GM18951 (cell line): ENCODE measurements around the gene PSMD6.

Experiments used
- POLR2A ChIP-seq: IDR thresholded peaks from 4 replicates; pipeline ENCODE4 v1.6.1; 2011; ENCODE audit warnings: mild to moderate bottlenecking; ENCODE audit not compliant: insufficient read length, insufficient read depth; ENCODE audit errors: extremely low read depth
- in situ Hi-C: fragments of 300-500 bp; cut with MboI; formaldehyde crosslinking; loops from one replicate; pipeline ENCODE4 v1.12.0; 2022; ENCODE audit warnings: low sequenced_read_pairs, mixed read lengths, inconsistent platforms; ENCODE audit not compliant: unreplicated experiment

PSMD6 gene

GRCh38 chr3:63974451-63974850 is 48.8 kb downstream of the PSMD6 start:
- in situ Hi-C loops = no loop called here
- TF ChIP-seq POLR2A = no peak

- in situ Hi-C loops = no loop called here
- no peak for TF ChIP-seq POLR2A
Observed at GRCh38 chr3:63973406-63973805, 49.9 kb downstream of the PSMD6 start.

- TF ChIP-seq POLR2A = no peak
- in situ Hi-C loops = no loop called here
Observed at GRCh38 chr3:63972987-63973386, 50.3 kb downstream of the PSMD6 start.

GRCh38 chr3:63972196-63972595 is 51.1 kb downstream of the PSMD6 start:
- TF ChIP-seq POLR2A = no peak
- in situ Hi-C loops = no loop called here

GRCh38 chr3:63970631-63971475 is 52.4 kb downstream of the PSMD6 start:
- in situ Hi-C loops = no loop called here
- TF ChIP-seq POLR2A = no peak

- TF ChIP-seq POLR2A = no peak
- in situ Hi-C loops = no loop called here
Observed at GRCh38 chr3:63969876-63970275, 53.4 kb downstream of the PSMD6 start.

GRCh38 chr3:63968612-63969350 is 54.5 kb downstream of the PSMD6 start:
- in situ Hi-C loops = no loop called here
- no peak for TF ChIP-seq POLR2A

- TF ChIP-seq POLR2A = no peak
- in situ Hi-C loops = no loop called here
Observed at GRCh38 chr3:63967675-63968611, 55.4 kb downstream of the PSMD6 start.

GRCh38 chr3:63966871-63967270 is 56.4 kb downstream of the PSMD6 start:
- in situ Hi-C loops = no loop called here
- TF ChIP-seq POLR2A = no peak

- in situ Hi-C loops = no loop called here
- no peak for TF ChIP-seq POLR2A
Observed at GRCh38 chr3:63966007-63966406, 57.3 kb downstream of the PSMD6 start.

- in situ Hi-C loops = no loop called here
- TF ChIP-seq POLR2A = no peak
Observed at GRCh38 chr3:63964681-63965485, 58.4 kb downstream of the PSMD6 start.

- in situ Hi-C loops = no loop called here
- TF ChIP-seq POLR2A = no peak
Observed at GRCh38 chr3:63963496-63963895, 59.8 kb downstream of the PSMD6 start.
